ENCODE data around the gene RALGPS1.

The RALGPS1 gene

GRCh38 chr9:127085186-127085585 is 170.6 kb downstream of the RALGPS1 start (continued):
- TF ChIP-seq ZSCAN18 (tag by site-specific recombination; IDR thresholded peaks at IDR 0.05) (no peak), BCL11B (tag by site-specific recombination; IDR thresholded peaks at IDR 0.05; ENCODE audit: low read depth) (no peak), ZNF530 (tag by site-specific recombination; IDR thresholded peaks at IDR 0.05; ENCODE audit: low read depth) (no peak), ZNF140 (tag by site-specific recombination; IDR thresholded peaks at IDR 0.05) (no peak), IKZF3 (tag by site-specific recombination; IDR thresholded peaks at IDR 0.05) (no peak), ZNF2 (tag by site-specific recombination; IDR thresholded peaks at IDR 0.05) (no peak)

GRCh38 chr9:127086771-127087170 is 172.2 kb downstream of the RALGPS1 start:
- Histone ChIP-seq H3K9me3 (ENCODE audit: control insufficient read depth, insufficient read depth, low read depth, low read length) (no peaks in the 10 kb centered on the region), H3K4me1 (ENCODE audit: control insufficient read depth, insufficient read depth, low read length) (no peaks in the 10 kb centered on the region), H3K4me3 (ENCODE audit: low read depth, low read length) (no peak overlapping the region), H3K27ac (ENCODE audit: extremely low read depth, low read depth, low read length) (no peak overlapping the region), H3K36me3 (ENCODE audit: control insufficient read depth in 2 of 2, insufficient read depth in 1 of 2, low read length in 2 of 2) (no peaks in the 10 kb centered on the region)
- ChIA-PET CTCF (no interaction called here), POLR2A (no interaction called here)
- no peak for TF ChIP-seq ZNF626 (tag by site-specific recombination; IDR thresholded peaks at IDR 0.05)
- no peak for TF ChIP-seq ZNF155 (tag by site-specific recombination; IDR thresholded peaks at IDR 0.05)
- no peak for TF ChIP-seq REPIN1 (tag by site-specific recombination; IDR thresholded peaks at IDR 0.05; ENCODE audit: low read depth)
- no peak for TF ChIP-seq ZNF362 (tag by site-specific recombination; IDR thresholded peaks at IDR 0.05)
- TF ChIP-seq PRDM4 (tag by site-specific recombination; IDR thresholded peaks at IDR 0.05) = no peak
- TF ChIP-seq HIC1 (tag by site-specific recombination; IDR thresholded peaks at IDR 0.05) = no peak
- TF ChIP-seq ZNF623 (tag by site-specific recombination; IDR thresholded peaks at IDR 0.05) = no peak
- TF ChIP-seq ZNF791 (tag by site-specific recombination; IDR thresholded peaks at IDR 0.05) = no peak

- TF ChIP-seq ZNF692 (tag by site-specific recombination; IDR thresholded peaks at IDR 0.05) (no peak), ZNF449 (tag by site-specific recombination; IDR thresholded peaks at IDR 0.05) (no peak)
- Histone ChIP-seq H3K36me3 (ENCODE audit: control insufficient read depth in 2 of 2, insufficient read depth in 1 of 2, low read length in 2 of 2) (no peaks in the 10 kb centered on the region), H3K4me1 (ENCODE audit: control insufficient read depth, insufficient read depth, low read length) (no peaks in the 10 kb centered on the region), H3K4me3 (ENCODE audit: low read depth, low read length) (no peak overlapping the region), H3K9me3 (ENCODE audit: control insufficient read depth, insufficient read depth, low read depth, low read length) (no peaks in the 10 kb centered on the region), H3K27ac (ENCODE audit: extremely low read depth, low read depth, low read length) (no peak overlapping the region)
- ChIA-PET CTCF (no interaction called here), POLR2A (no interaction called here)
Observed at GRCh38 chr9:127087411-127087810, 172.8 kb downstream of the RALGPS1 start.
